Dedifferentiated amniotic fluid mesenchymal stem cell (primary cell): Measurements from ENCODE around the gene RBBP8NL.

Experiments used
- DNase-seq: peaks from one replicate; pipeline ENCODE4 v3.0.0-alpha.2; 2016; ENCODE audit errors: extremely low spot score

RBBP8NL gene

GRCh38 chr20:62462976-62463592 lies 35.7 kb upstream of the RBBP8NL start:
- no peak for DNase-seq

- no peak for DNase-seq
These were observed 34.5 kb upstream of the RBBP8NL start for GRCh38 chr20:62461834-62462233.

GRCh38 chr20:62461157-62461556 lies 33.8 kb upstream of the RBBP8NL start:
- no peak for DNase-seq

GRCh38 chr20:62460678-62461077 lies 33.3 kb upstream of the RBBP8NL start:
- no peak for DNase-seq

- DNase-seq, result no peak
These were observed 32.1 kb upstream of the RBBP8NL start for GRCh38 chr20:62459488-62459887.

GRCh38 chr20:62458275-62459251 lies 31.2 kb upstream of the RBBP8NL start:
- DNase-seq, result no peak

- no peak for DNase-seq
These were observed 30.5 kb upstream of the RBBP8NL start for GRCh38 chr20:62457831-62458230.

GRCh38 chr20:62457098-62457497 lies 29.8 kb upstream of the RBBP8NL start:
- no peak for DNase-seq

- no peak for DNase-seq
These were observed 28.6 kb upstream of the RBBP8NL start for GRCh38 chr20:62455929-62456328.

GRCh38 chr20:62454904-62455636 lies 27.7 kb upstream of the RBBP8NL start:
- no peak for DNase-seq

GRCh38 chr20:62453186-62453808 lies 26.0 kb upstream of the RBBP8NL start:
- no peak for DNase-seq

- no peak for DNase-seq
These were observed 25.2 kb upstream of the RBBP8NL start for GRCh38 chr20:62452475-62453095.

GRCh38 chr20:62451970-62452369 lies 24.6 kb upstream of the RBBP8NL start:
- no peak for DNase-seq

GRCh38 chr20:62451156-62451767 lies 23.9 kb upstream of the RBBP8NL start:
- no peak for DNase-seq

GRCh38 chr20:62449951-62450691 lies 22.8 kb upstream of the RBBP8NL start:
- no peak for DNase-seq

- no peak for DNase-seq
These were observed 21.4 kb upstream of the RBBP8NL start for GRCh38 chr20:62448788-62449187.

- no peak for DNase-seq
These were observed 20.7 kb upstream of the RBBP8NL start for GRCh38 chr20:62448038-62448437.

- DNase-seq, result no peak
These were observed 19.8 kb upstream of the RBBP8NL start for GRCh38 chr20:62446888-62447869.

- DNase-seq, result no peak
These were observed 19.1 kb upstream of the RBBP8NL start for GRCh38 chr20:62446481-62446880.
